Stomach (tissue), 4 donors: ENCODE results near the gene KDM3B.

Experiments used
- EP300 ChIP-seq: sonication (generic); formaldehyde crosslinking; IDR thresholded peaks from one replicate; pipeline ENCODE4 v1.6.1; 2017; ENCODE audit warnings: antibody characterized with exemption
- POLR2A ChIP-seq, 4 donors: fragments of 450-650 bp; IDR thresholded peaks; one replicate each; pipeline ENCODE4 v1.6.1; 2016; ENCODE audit warnings: antibody characterized with exemption in 4 of 4, control low read depth in 2 of 4, mild to moderate bottlenecking in 1 of 4, moderate library complexity in 1 of 4
- POLR2AphosphoS5 ChIP-seq, 3 donors: sonication (generic); formaldehyde crosslinking; IDR thresholded peaks; one replicate each; pipeline ENCODE4 v1.6.1; 2016; ENCODE audit warnings: antibody characterized with exemption in 3 of 3
- TF ChIP-seq, protein P1 (sequence below), 7 experiments: fragments of 450-650 bp in 4 of 7; fragments of 200-600 bp in 3 of 7; sonication (generic) in 3 of 7; IDR thresholded peaks; one replicate each; pipeline ENCODE4 v1.5.1; 2016 to 2019; ENCODE audit warnings: antibody characterized with exemption in 7 of 7, control low read depth in 2 of 7, mild to moderate bottlenecking in 1 of 7

DNA sequence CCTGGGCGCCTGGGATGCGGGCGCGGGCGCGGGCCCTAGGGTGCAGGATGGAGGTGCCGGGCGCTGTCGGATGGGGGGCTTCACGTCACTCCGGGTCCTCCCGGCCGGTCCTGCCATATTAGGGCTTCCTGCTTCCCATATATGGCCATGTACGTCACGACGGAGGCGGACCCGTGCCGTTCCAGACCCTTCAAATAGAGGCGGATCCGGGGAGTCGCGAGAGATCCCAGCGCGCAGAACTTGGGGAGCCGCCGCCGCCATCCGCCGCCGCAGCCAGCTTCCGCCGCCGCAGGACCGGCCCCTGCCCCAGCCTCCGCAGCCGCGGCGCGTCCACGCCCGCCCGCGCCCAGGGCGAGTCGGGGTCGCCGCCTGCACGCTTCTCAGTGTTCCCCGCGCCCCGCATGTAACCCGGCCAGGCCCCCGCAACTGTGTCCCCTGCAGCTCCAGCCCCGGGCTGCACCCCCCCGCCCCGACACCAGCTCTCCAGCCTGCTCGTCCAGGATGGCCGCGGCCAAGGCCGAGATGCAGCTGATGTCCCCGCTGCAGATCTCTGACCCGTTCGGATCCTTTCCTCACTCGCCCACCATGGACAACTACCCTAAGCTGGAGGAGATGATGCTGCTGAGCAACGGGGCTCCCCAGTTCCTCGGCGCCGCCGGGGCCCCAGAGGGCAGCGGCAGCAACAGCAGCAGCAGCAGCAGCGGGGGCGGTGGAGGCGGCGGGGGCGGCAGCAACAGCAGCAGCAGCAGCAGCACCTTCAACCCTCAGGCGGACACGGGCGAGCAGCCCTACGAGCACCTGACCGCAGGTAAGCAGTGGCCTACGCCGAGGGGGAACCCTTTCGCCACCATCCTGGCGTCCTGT lies 113.0 kb downstream of the KDM3B start, which contains the start of gene EGR1:
- TF ChIP-seq, protein P1, sequence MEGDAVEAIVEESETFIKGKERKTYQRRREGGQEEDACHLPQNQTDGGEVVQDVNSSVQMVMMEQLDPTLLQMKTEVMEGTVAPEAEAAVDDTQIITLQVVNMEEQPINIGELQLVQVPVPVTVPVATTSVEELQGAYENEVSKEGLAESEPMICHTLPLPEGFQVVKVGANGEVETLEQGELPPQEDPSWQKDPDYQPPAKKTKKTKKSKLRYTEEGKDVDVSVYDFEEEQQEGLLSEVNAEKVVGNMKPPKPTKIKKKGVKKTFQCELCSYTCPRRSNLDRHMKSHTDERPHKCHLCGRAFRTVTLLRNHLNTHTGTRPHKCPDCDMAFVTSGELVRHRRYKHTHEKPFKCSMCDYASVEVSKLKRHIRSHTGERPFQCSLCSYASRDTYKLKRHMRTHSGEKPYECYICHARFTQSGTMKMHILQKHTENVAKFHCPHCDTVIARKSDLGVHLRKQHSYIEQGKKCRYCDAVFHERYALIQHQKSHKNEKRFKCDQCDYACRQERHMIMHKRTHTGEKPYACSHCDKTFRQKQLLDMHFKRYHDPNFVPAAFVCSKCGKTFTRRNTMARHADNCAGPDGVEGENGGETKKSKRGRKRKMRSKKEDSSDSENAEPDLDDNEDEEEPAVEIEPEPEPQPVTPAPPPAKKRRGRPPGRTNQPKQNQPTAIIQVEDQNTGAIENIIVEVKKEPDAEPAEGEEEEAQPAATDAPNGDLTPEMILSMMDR (IDR thresholded peaks at IDR 0.05), result no peak
- peak in 2 of 4 donors; percentile 44 to 64 for TF ChIP-seq POLR2A (IDR thresholded peaks at IDR 0.05)
- no peak for TF ChIP-seq EP300
- TF ChIP-seq POLR2AphosphoS5 (IDR thresholded peaks at IDR 0.05), result peak; percentile 48 to 98 (median 98)
